K562 (cell line): ENCODE measurements around the gene ATG7. TPM values are rescaled to one million over a fixed set of nuclear protein-coding genes. Genes with fewer than 3 reads are reported as not detected.

Experiments used
- ATAC-seq: fragments of 200-7000 bp; cut with Tn5 transposase; 3 replicates; pipeline ENCODE4 v1.9.1; 2020; ENCODE audit warnings: moderate library complexity
- BruUV-seq: library from RNA; stranded (reverse); fragments of 400-500 nt; replicated peaks from 2 replicates; lab custom pipeline; 2021; lab: Mats Ljungman, UMichigan
- CTCF ChIA-PET: fragments of 300-600 bp; formaldehyde crosslinking; extraction: SDS; loops from one replicate; lab custom pipeline; 2021; ENCODE audit warnings: low intra/inter-chr PET ratio; lab: Yijun Ruan, JAX
- POLR2A ChIA-PET: fragments of 300-600, 350-650 bp; sonication (Branson Sonifier 250); formaldehyde crosslinking; extraction: SDS; loops from one replicate; lab custom pipeline; 2021; ENCODE audit warnings: antibody characterized with exemption, inconsistent platforms; lab: Yijun Ruan, JAX
- DNase-seq, 4 experiments: peaks; one replicate each; pipeline versions ENCODE4 v3.0.0 to v3.0.0-alpha.2; 2011 to 2018; ENCODE audit warnings: low spot score in 3 of 4, mixed read lengths in 3 of 4; ENCODE audit errors: extremely low read depth in 1 of 4
- FAIRE-seq: peaks from 2 replicates; lab custom pipeline; 2011; peaks lifted over from hg19 to GRCh38; lab: Jason Lieb, UNC
- H2AFZ ChIP-seq: 2 replicates; pipeline ENCODE4 v1.6.0; 2011; ENCODE audit warnings: low read depth, low read length, control low read depth, inconsistent platforms
- H3K27ac ChIP-seq: fragments of 200-600 bp; 3 replicates; pipeline ENCODE4 v1.8.0; 2011; ENCODE audit warnings: low read depth, mild to moderate bottlenecking, control low read depth, inconsistent platforms, low read length, moderate library complexity, mixed read lengths; ENCODE audit errors: extremely low read depth
- H3K27me3 ChIP-seq, 2 experiments: fragments of 300-600 bp in 1 of 2; 2 replicates in 1 of 2; 3 replicates in 1 of 2; pipeline versions ENCODE4 v1.6.0 to v1.8.0; 2011; ENCODE audit warnings: inconsistent platforms in 2 of 2, low read length in 2 of 2, mild to moderate bottlenecking in 1 of 2, mixed read lengths in 1 of 2, moderate library complexity in 1 of 2; ENCODE audit not compliant: control insufficient read depth in 2 of 2, insufficient read depth in 2 of 2
- H3K36me3 ChIP-seq: fragments of 300-600 bp; 3 replicates; pipeline ENCODE4 v1.8.0; 2011; ENCODE audit warnings: mild to moderate bottlenecking, low read length, inconsistent platforms; ENCODE audit not compliant: control insufficient read depth, insufficient read depth
- H3K4me1 ChIP-seq, 2 experiments: fragments of 200-600 bp in 1 of 2; replicated peaks in 1 of 2; 2 replicates in 1 of 2; 3 replicates in 1 of 2; pipeline versions ENCODE4 v1.5.1 to v1.8.0; 2011; ENCODE audit warnings: inconsistent platforms in 2 of 2, low read length in 2 of 2, mild to moderate bottlenecking in 1 of 2, mixed read lengths in 1 of 2, moderate library complexity in 1 of 2; ENCODE audit not compliant: control insufficient read depth in 2 of 2, insufficient read depth in 2 of 2
- H3K4me2 ChIP-seq: 2 replicates; pipeline ENCODE4 v1.6.1; 2011; ENCODE audit warnings: low read length, control low read depth, inconsistent platforms, mixed read lengths; ENCODE audit not compliant: insufficient read depth
- H3K4me3 ChIP-seq: fragments of 200-600 bp; sonication (generic), shearing (Covaris generic); 2 replicates; pipeline ENCODE4 v1.5.1; 2016; ENCODE audit warnings: control low read depth, inconsistent platforms
- H3K79me2 ChIP-seq: fragments of 200-600 bp; 3 replicates; pipeline ENCODE4 v1.8.0; 2011; ENCODE audit warnings: low read length, inconsistent platforms; ENCODE audit not compliant: control insufficient read depth, insufficient read depth
- H3K9ac ChIP-seq, 2 experiments: 2 replicates each; pipeline versions ENCODE4 v1.6.0 to v1.6.1; 2011; ENCODE audit warnings: low read depth in 2 of 2, low read length in 2 of 2, control low read depth in 1 of 2, inconsistent platforms in 1 of 2, mild to moderate bottlenecking in 1 of 2, mixed read lengths in 1 of 2; ENCODE audit not compliant: insufficient read depth in 1 of 2
- H3K9me1 ChIP-seq: one replicate; pipeline ENCODE4 v1.6.0; 2011; ENCODE audit warnings: inconsistent platforms, mild to moderate bottlenecking, low read length, moderate library complexity; ENCODE audit not compliant: control insufficient read depth, insufficient read depth
- H3K9me3 ChIP-seq: replicated peaks from 2 replicates; pipeline ENCODE4 v1.5.1; 2011; ENCODE audit warnings: low read depth, low read length, inconsistent platforms; ENCODE audit not compliant: control insufficient read depth, insufficient read depth
- H4K20me1 ChIP-seq: replicated peaks from 2 replicates; pipeline ENCODE4 v1.6.1; 2011; ENCODE audit warnings: low read length, inconsistent platforms, mixed read lengths; ENCODE audit not compliant: control insufficient read depth, insufficient read depth
- ATF7 ChIP-seq: fragments of 450-650 bp; IDR thresholded peaks from 2 replicates; pipeline ENCODE4 v1.7.1; 2014; ENCODE audit warnings: mild to moderate bottlenecking, moderate library complexity
- FOXM1 ChIP-seq, 2 experiments: fragments of 450-650 bp in 1 of 2; sonication (generic) in 1 of 2; formaldehyde crosslinking in 1 of 2; IDR thresholded peaks; 2 replicates each; pipeline versions ENCODE4 v1.6.1 to v1.9.0; 2017 to 2022; ENCODE audit warnings: low read depth in 2 of 2, mild to moderate bottlenecking in 2 of 2, missing genetic modification reagents in 1 of 2, moderate library complexity in 1 of 2
- NFYB ChIP-seq: IDR thresholded peaks from 2 replicates; pipeline ENCODE4 v1.6.1; 2011; ENCODE audit warnings: mild to moderate bottlenecking, moderate library complexity; ENCODE audit not compliant: insufficient read length; ENCODE audit errors: extremely low read depth
- PHF21A ChIP-seq: fragments of 450-650 bp; IDR thresholded peaks from 2 replicates; pipeline ENCODE4 v1.6.1; 2017; ENCODE audit warnings: low read depth, borderline replicate concordance
- RFX5 ChIP-seq: IDR thresholded peaks from 2 replicates; pipeline ENCODE4 v1.6.1; 2011; ENCODE audit warnings: low read depth, mild to moderate bottlenecking, improper control_type of control experiment, low read length
- SMAD2 ChIP-seq: fragments of 150-350 bp; IDR thresholded peaks from 2 replicates; pipeline ENCODE4 v1.6.1; 2014; ENCODE audit warnings: low read depth, mild to moderate bottlenecking, low read length
- TEAD2 ChIP-seq: fragments of 450-650 bp; IDR thresholded peaks from 2 replicates; pipeline ENCODE4 v1.6.1; 2016; ENCODE audit warnings: missing genetic modification characterization, control low read depth, missing compliant biosample characterization
- TSC22D4 ChIP-seq: fragments of 450-650 bp; IDR thresholded peaks from 2 replicates; pipeline ENCODE4 v1.6.1; 2016; ENCODE audit warnings: missing genetic modification characterization, missing biosample characterization, control low read depth
- ZFPM2 ChIP-seq: fragments of 250-450 bp; sonication (Bioruptor Pico); IDR thresholded peaks from 2 replicates; pipeline ENCODE4 v1.5.1; 2022; ENCODE audit warnings: mild to moderate bottlenecking
- ZNF133 ChIP-seq: fragments of 250-450 bp; sonication (Bioruptor Pico); IDR thresholded peaks from 2 replicates; pipeline ENCODE4 v1.4.0; 2020; ENCODE audit warnings: mild to moderate bottlenecking
- ZNF174 ChIP-seq: fragments of 250-450 bp; sonication (Bioruptor Pico); IDR thresholded peaks from 2 replicates; pipeline ENCODE4 v1.4.0; 2020; ENCODE audit warnings: mild to moderate bottlenecking
- WGBS: fragments of 100-300 bp; shearing (Covaris generic); methylation state at CpG from one replicate; pipeline ENCODE4 v1.1.6; 2016; ENCODE audit warnings: low coverage, mixed read lengths; ENCODE audit not compliant: insufficient coverage; ENCODE audit errors: missing lambda C conversion rate; 5-methylcytosine and 5-hydroxymethylcytosine counted together
- in situ Hi-C: fragments of 300-500 bp; cut with MboI; formaldehyde crosslinking; loops from 4 replicates; pipeline ENCODE4 v1.15.0; 2018; ENCODE audit warnings: inconsistent platforms, mixed read lengths
- intact Hi-C: fragments of 100-400 bp; cut with micrococcal nuclease; formaldehyde crosslinking; loops from 2 replicates; pipeline ENCODE4 v1.14.2; 2022
- polyA plus RNA-seq, 8 experiments: library from polyadenylated mRNA; depleted of rRNA in 4 of 8; stranded (reverse) in 5 of 8; unstranded in 3 of 8; fragments of >200 nt; fragmentation: Nextera tagmentation in 2 of 8; fragmentation: Illumina TruSeq in 1 of 8; extraction: Ambion mirVana in 2 of 8; extraction: Trizol in 1 of 8; gene quantifications; 2 replicates each; pipeline versions ENCODE4 v1.2.1 to v1.2.3, GENCODE V29; 2011 to 2014; ENCODE audit warnings: inconsistent platforms in 1 of 8, missing spikeins in 1 of 8
- total RNA-seq, 7 experiments: library from RNA; depleted of rRNA in 6 of 7; stranded (reverse); fragments of >200 nt in 6 of 7; fragmentation: Illumina TruSeq in 2 of 7; extraction: Trizol in 2 of 7; gene quantifications; 2 replicates each; pipeline versions ENCODE4 v1.2.1 to v1.2.3, GENCODE V29; 2011 to 2021; ENCODE audit warnings: low replicate concordance in 1 of 7
- TF ChIP-seq, protein P1 (sequence below): sonication (generic); formaldehyde crosslinking; IDR thresholded peaks from 2 replicates; pipeline ENCODE4 v1.8.1; 2023; ENCODE audit warnings: mild to moderate bottlenecking, missing genetic modification reagents
- TF ChIP-seq, protein P2 (sequence below): IDR thresholded peaks from 2 replicates; pipeline ENCODE4 v1.6.1; 2014; ENCODE audit warnings: antibody characterized with exemption

ATG7 gene
- total and polyA plus RNA-seq, 9 of the 15 experiments (the other 6 are each of a cell fraction or from before 2014, with no cell fraction given): 18.3 to 45.3 (median 33.6) TPM

DNA sequence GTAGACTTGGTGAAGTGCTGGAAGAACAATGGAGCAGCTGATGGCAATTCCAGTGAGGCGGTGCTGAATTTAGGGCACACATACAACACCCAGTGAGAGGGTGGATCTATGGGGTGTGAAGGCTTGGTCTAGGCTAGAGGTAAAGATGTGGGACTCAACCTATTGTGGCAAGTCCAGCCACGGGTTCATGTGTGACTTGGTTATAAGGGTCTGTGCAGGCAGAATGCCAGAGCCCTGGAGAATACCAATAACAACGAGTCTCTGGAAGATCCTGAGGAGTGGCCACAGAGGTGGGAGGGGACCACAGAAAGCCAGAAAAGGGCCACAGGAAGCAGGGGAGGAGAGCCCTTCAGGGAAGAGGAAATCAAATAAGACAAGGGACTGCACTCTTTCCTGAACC, 316.6 kb downstream of the ATG7 start:
- no peak for FAIRE-seq
- intact Hi-C loops: loop anchor here (5.0 kb wide), 1 partner anchor 54 kb away; the partner anchor contains the start of gene VGLL4
- ChIA-PET CTCF (no interaction called here), POLR2A (interaction anchor here (1.1 to 1.3 kb wide), 2 partner anchors 12 to 32 kb away, joined by 3 read pairs; no protein-coding TSS in a partner anchor)
- no peak overlapping the region for H3K4me2 ChIP-seq
- no peak overlapping the region for H3K9ac ChIP-seq
- H3K79me2 ChIP-seq: no peaks in the 10 kb centered on the region
- no peaks in the 10 kb centered on the region for H3K9me1 ChIP-seq
- WGBS: 14% methylated on average over 3 of the region's 3 CpGs
- H4K20me1 ChIP-seq: peaks cover 10% of the 10 kb centered on the region
- no peak for DNase-seq
- TF ChIP-seq ZFPM2 (no peak), FOXM1 (IDR thresholded peaks at IDR 0.05; ENCODE audit: low read depth) (no peak), FOXM1 (CRISPR knock-in tag; IDR thresholded peaks at IDR 0.05; ENCODE audit: low read depth) (no peak), PHF21A (no peak), RFX5 (no peak)
- peaks cover 0 to 6% of the 10 kb centered on the region in 2 experiments; a peak in 1 of 5 replicates for H3K27me3 ChIP-seq
- H3K4me1 ChIP-seq: no peaks in the 10 kb centered on the region
- ATAC-seq: no peak; the same call in 2 of the 3 replicates
- no peak overlapping the region for H2AFZ ChIP-seq
- no peaks in the 10 kb centered on the region for H3K36me3 ChIP-seq
- no peaks in the 10 kb centered on the region for H3K9me3 ChIP-seq
- BruUV-seq: no TSS peak
- no peak overlapping the region for H3K27ac ChIP-seq
- in situ Hi-C loops: no loop called here
- no peak overlapping the region for H3K4me3 ChIP-seq

DNA sequence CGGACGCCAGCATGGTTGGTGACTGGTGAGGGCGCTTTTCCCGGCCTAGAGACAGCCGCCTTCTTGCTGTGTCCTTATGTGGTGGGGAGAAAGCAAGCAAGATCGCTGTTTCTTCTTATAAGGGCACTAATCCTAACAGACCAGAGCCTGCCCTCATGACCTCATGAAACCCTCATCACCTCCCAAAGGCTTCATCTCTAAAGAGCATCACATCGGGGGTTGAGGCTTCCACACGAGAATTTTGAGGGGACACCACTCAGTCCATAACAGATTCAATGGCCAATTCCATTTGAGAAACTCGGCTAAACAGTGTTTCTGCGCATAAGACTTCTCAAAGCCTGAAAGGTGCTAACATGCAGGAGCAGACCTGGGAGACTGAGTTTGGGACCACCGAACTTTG, 317.5 kb downstream of the ATG7 start:
- H3K36me3 ChIP-seq: no peaks in the 10 kb centered on the region
- peaks cover 9% of the 10 kb centered on the region for H4K20me1 ChIP-seq
- intact Hi-C loops: loop anchor here (5.0 kb wide), 1 partner anchor 53 kb away; the partner anchor contains the start of gene VGLL4
- no peaks in the 10 kb centered on the region for H3K4me1 ChIP-seq
- no peak for FAIRE-seq
- in situ Hi-C loops: no loop called here
- ChIA-PET POLR2A (interaction anchor here (1.0 to 1.3 kb wide), 4 partner anchors 11 to 31 kb away, joined by 3 read pairs; no protein-coding TSS in a partner anchor), CTCF (no interaction called here)
- BruUV-seq: no TSS peak
- H3K9me1 ChIP-seq: no peaks in the 10 kb centered on the region
- H3K27me3 ChIP-seq: peaks cover 0 to 6% of the 10 kb centered on the region in 2 experiments; a peak in 1 of 5 replicates
- DNase-seq: no peak
- TF ChIP-seq, protein P1, sequence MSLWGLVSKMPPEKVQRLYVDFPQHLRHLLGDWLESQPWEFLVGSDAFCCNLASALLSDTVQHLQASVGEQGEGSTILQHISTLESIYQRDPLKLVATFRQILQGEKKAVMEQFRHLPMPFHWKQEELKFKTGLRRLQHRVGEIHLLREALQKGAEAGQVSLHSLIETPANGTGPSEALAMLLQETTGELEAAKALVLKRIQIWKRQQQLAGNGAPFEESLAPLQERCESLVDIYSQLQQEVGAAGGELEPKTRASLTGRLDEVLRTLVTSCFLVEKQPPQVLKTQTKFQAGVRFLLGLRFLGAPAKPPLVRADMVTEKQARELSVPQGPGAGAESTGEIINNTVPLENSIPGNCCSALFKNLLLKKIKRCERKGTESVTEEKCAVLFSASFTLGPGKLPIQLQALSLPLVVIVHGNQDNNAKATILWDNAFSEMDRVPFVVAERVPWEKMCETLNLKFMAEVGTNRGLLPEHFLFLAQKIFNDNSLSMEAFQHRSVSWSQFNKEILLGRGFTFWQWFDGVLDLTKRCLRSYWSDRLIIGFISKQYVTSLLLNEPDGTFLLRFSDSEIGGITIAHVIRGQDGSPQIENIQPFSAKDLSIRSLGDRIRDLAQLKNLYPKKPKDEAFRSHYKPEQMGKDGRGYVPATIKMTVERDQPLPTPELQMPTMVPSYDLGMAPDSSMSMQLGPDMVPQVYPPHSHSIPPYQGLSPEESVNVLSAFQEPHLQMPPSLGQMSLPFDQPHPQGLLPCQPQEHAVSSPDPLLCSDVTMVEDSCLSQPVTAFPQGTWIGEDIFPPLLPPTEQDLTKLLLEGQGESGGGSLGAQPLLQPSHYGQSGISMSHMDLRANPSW: no peak
- TF ChIP-seq TSC22D4 (tag) (no peak), ZNF174 (CRISPR knock-in tag) (no peak), ATF7 (no peak), NFYB (no peak), TEAD2 (tag) (no peak), SMAD2 (no peak), ZNF133 (no peak)
- TF ChIP-seq, protein P2, sequence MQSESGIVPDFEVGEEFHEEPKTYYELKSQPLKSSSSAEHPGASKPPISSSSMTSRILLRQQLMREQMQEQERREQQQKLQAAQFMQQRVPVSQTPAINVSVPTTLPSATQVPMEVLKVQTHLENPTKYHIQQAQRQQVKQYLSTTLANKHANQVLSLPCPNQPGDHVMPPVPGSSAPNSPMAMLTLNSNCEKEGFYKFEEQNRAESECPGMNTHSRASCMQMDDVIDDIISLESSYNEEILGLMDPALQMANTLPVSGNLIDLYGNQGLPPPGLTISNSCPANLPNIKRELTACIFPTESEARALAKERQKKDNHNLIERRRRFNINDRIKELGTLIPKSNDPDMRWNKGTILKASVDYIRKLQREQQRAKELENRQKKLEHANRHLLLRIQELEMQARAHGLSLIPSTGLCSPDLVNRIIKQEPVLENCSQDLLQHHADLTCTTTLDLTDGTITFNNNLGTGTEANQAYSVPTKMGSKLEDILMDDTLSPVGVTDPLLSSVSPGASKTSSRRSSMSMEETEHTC: no peak
- 36% methylated on average over 11 of the region's 11 CpGs for WGBS
- no peaks in the 10 kb centered on the region for H3K9me3 ChIP-seq
- no peak overlapping the region for H3K27ac ChIP-seq
- H3K9ac ChIP-seq: no peak overlapping the region
- H3K4me3 ChIP-seq: no peak overlapping the region
- no peak overlapping the region for H2AFZ ChIP-seq
- no peak overlapping the region for H3K4me2 ChIP-seq
- ATAC-seq: no peak
- no peaks in the 10 kb centered on the region for H3K79me2 ChIP-seq
